Measurements from ENCODE around the gene ADGRG3.

DNA sequence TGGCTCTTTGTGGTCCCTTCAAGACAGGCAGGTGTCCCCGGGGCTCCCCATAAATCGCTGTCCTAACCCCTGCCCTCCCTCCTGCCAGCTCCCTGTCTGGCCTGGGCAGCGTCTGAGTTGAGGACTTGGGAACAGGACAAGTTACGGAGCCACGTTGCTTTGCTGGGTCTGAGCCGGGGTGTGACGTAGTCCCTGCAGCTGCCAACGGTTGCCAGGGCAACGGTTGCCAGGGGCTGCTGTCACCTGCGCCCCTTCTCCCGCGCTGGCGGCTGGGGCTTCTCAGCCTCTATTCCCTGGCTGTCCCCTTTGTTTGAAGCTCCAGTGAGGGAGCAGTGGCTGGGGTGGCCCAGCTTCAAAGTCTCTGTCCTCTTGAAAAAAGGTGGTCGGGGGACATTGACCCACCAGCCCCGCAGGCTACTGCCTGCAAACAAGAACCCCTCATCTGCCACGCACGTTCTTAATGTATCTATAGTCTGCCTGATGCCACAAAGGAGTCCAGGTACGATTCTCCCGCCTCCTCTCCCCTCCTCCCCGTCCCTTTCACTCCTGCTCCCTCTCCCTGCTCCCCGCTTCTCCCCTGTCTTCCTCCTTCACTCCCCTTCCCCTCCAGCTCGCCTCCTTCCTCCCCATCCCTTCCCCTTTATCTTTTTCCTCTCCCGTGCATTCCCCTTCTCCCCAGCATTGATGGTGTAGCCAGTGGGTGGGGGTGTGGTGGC, 28.8 kb upstream of the ADGRG3 start:
- TF ChIP-seq, protein P1, sequence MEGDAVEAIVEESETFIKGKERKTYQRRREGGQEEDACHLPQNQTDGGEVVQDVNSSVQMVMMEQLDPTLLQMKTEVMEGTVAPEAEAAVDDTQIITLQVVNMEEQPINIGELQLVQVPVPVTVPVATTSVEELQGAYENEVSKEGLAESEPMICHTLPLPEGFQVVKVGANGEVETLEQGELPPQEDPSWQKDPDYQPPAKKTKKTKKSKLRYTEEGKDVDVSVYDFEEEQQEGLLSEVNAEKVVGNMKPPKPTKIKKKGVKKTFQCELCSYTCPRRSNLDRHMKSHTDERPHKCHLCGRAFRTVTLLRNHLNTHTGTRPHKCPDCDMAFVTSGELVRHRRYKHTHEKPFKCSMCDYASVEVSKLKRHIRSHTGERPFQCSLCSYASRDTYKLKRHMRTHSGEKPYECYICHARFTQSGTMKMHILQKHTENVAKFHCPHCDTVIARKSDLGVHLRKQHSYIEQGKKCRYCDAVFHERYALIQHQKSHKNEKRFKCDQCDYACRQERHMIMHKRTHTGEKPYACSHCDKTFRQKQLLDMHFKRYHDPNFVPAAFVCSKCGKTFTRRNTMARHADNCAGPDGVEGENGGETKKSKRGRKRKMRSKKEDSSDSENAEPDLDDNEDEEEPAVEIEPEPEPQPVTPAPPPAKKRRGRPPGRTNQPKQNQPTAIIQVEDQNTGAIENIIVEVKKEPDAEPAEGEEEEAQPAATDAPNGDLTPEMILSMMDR (IDR thresholded peaks at IDR 0.05; ENCODE audit: insufficient read depth, low read length, poor library complexity, severe bottlenecking): no peak
- TF ChIP-seq EZH2phosphoT487 (conservative IDR thresholded peaks at IDR 0.05; ENCODE audit: low read length): no peak

All from SU-DHL-6 (cell line).